HG02678 (cell line): ENCODE results near the gene SLC6A14.

Source experiments
- ATAC-seq: cut with Tn5 transposase; IDR thresholded peaks from one replicate; pipeline ENCODE4 v1.9.1; 2021; ENCODE audit warnings: mild to moderate bottlenecking, moderate library complexity; ENCODE audit not compliant: unreplicated experiment

SLC6A14 gene

GRCh38 chrX:116436358-116436816, at the start of gene SLC6A14:
SLC6A14 (plus strand) TSS chrX:116436606; CDS start chrX:116436710, 104 bp downstream.
- ATAC-seq = no peak

- no peak for ATAC-seq
These were observed 40.7 kb upstream of the SLC6A14 start for GRCh38 chrX:116395752-116396151.

GRCh38 chrX:116399681-116400080, 36.7 kb upstream of the SLC6A14 start:
- no peak for ATAC-seq

GRCh38 chrX:116409219-116409618, 27.2 kb upstream of the SLC6A14 start:
- no peak for ATAC-seq

- ATAC-seq = no peak
These were observed 23.1 kb upstream of the SLC6A14 start for GRCh38 chrX:116413273-116413672.

GRCh38 chrX:116417214-116417613, 19.2 kb upstream of the SLC6A14 start:
- no peak for ATAC-seq

- ATAC-seq = no peak
These were observed 18.4 kb upstream of the SLC6A14 start for GRCh38 chrX:116417968-116418367.

GRCh38 chrX:116427978-116428377, 8.4 kb upstream of the SLC6A14 start:
- ATAC-seq = no peak

GRCh38 chrX:116435597-116435996, 809 bp upstream of the SLC6A14 start:
- ATAC-seq = no peak

- no peak for ATAC-seq
These were observed 12.8 kb downstream of the SLC6A14 start for GRCh38 chrX:116449156-116449555.

GRCh38 chrX:116462822-116463221, 26.4 kb downstream of the SLC6A14 start, which contains the start of gene CT83:
CT83 (minus strand) TSS chrX:116462976; CDS start chrX:116462856, 120 bp downstream.
- no peak for ATAC-seq

GRCh38 chrX:116480059-116480458, 43.7 kb downstream of the SLC6A14 start:
- ATAC-seq = no peak

GRCh38 chrX:116490104-116490503, 53.7 kb downstream of the SLC6A14 start:
- no peak for ATAC-seq

GRCh38 chrX:116493271-116493670, 56.9 kb downstream of the SLC6A14 start:
- no peak for ATAC-seq

- no peak for ATAC-seq
These were observed 63.4 kb downstream of the SLC6A14 start for GRCh38 chrX:116499780-116500179.
